Neural progenitor cell (in vitro differentiated cells): ENCODE results near the gene ZNF790. TPM values are rescaled to one million over a fixed set of nuclear protein-coding genes. Genes with fewer than 3 reads are reported as not detected.

Source experiments
- DNase-seq: peaks from one replicate; pipeline ENCODE4 v3.0.0-alpha.2; 2016; ENCODE audit warnings: low spot score
- H2AFZ ChIP-seq: fragments of 200-600 bp; sonication (generic); replicated peaks from 2 replicates; pipeline ENCODE4 v1.6.1; 2016; ENCODE audit warnings: antibody characterized with exemption
- H3F3A ChIP-seq: fragments of 200-600 bp; sonication (generic); 2 replicates; pipeline ENCODE4 v1.6.1; 2016; ENCODE audit warnings: antibody characterized with exemption, low read depth
- H3K27ac ChIP-seq: fragments of 200-600 bp; sonication (generic); 2 replicates; pipeline ENCODE4 v1.5.1; 2016; ENCODE audit warnings: mild to moderate bottlenecking
- H3K27me3 ChIP-seq: fragments of 200-600 bp; sonication (generic); 2 replicates; pipeline ENCODE4 v1.6.1; 2016; ENCODE audit warnings: mild to moderate bottlenecking, moderate library complexity
- H3K36me3 ChIP-seq: fragments of 200-600 bp; sonication (generic); 2 replicates; pipeline ENCODE4 v1.5.1; 2016
- H3K4me1 ChIP-seq: fragments of 200-600 bp; sonication (generic); 2 replicates; pipeline ENCODE4 v1.6.1; 2016; ENCODE audit warnings: mixed run types
- H3K4me2 ChIP-seq: fragments of 200-600 bp; sonication (generic); 2 replicates; pipeline ENCODE4 v1.6.1; 2016
- H3K4me3 ChIP-seq: fragments of 200-600 bp; sonication (generic); 2 replicates; pipeline ENCODE4 v1.5.1; 2016
- H3K79me2 ChIP-seq: fragments of 200-600 bp; sonication (generic); 2 replicates; pipeline ENCODE4 v1.6.1; 2016; ENCODE audit warnings: low read depth
- H3K9ac ChIP-seq: fragments of 200-600 bp; sonication (generic); 2 replicates; pipeline ENCODE4 v1.6.1; 2016
- H3K9me3 ChIP-seq: fragments of 200-600 bp; sonication (generic); 2 replicates; pipeline ENCODE4 v1.5.1; 2016; ENCODE audit warnings: low read depth
- H4K20me1 ChIP-seq: fragments of 200-600 bp; sonication (generic); 2 replicates; pipeline ENCODE4 v1.6.1; 2016; ENCODE audit warnings: low read depth
- H3K27ac Mint-ChIP-seq: 3 replicates; pipeline ENCODE4 v1.8.0; 2021; ENCODE audit warnings: mixed read lengths
- H3K27me3 Mint-ChIP-seq: 2 replicates; pipeline ENCODE4 v1.8.0; 2022; ENCODE audit warnings: low read depth, mild to moderate bottlenecking, inconsistent platforms, moderate library complexity, mixed read lengths; ENCODE audit not compliant: insufficient read depth
- H3K36me3 Mint-ChIP-seq: 3 replicates; pipeline ENCODE4 v1.8.0; 2021; ENCODE audit warnings: mixed read lengths
- H3K4me1 Mint-ChIP-seq: 3 replicates; pipeline ENCODE4 v1.8.0; 2021; ENCODE audit warnings: mixed read lengths
- H3K4me3 Mint-ChIP-seq: 3 replicates; pipeline ENCODE4 v1.8.0; 2021; ENCODE audit warnings: mild to moderate bottlenecking, moderate library complexity, mixed read lengths
- H3K9me3 Mint-ChIP-seq: 3 replicates; pipeline ENCODE4 v1.8.0; 2020; ENCODE audit warnings: mixed read lengths
- EZH2 ChIP-seq: fragments of 200-600 bp; sonication (generic); IDR thresholded peaks from 2 replicates; pipeline ENCODE4 v1.6.1; 2017; ENCODE audit warnings: antibody characterized with exemption, mild to moderate bottlenecking, moderate library complexity
- EZH2phosphoT487 ChIP-seq: fragments of 200-600 bp; sonication (generic); IDR thresholded peaks from 2 replicates; pipeline ENCODE4 v1.6.1; 2017; ENCODE audit warnings: antibody characterized with exemption
- total RNA-seq: library from RNA; depleted of rRNA; stranded (reverse); fragments of >200 nt; gene quantifications from 2 replicates; pipeline ENCODE4 v1.2.3, GENCODE V29; 2015; ENCODE audit warnings: low replicate concordance
- TF ChIP-seq, protein P1 (sequence below): fragments of 200-600 bp; sonication (generic); IDR thresholded peaks from 2 replicates; pipeline ENCODE4 v1.5.1; 2017; ENCODE audit warnings: antibody characterized with exemption, mild to moderate bottlenecking

Gene ZNF790
- total RNA-seq, 1 donor from 2014 or later = 18.8 TPM

DNA sequence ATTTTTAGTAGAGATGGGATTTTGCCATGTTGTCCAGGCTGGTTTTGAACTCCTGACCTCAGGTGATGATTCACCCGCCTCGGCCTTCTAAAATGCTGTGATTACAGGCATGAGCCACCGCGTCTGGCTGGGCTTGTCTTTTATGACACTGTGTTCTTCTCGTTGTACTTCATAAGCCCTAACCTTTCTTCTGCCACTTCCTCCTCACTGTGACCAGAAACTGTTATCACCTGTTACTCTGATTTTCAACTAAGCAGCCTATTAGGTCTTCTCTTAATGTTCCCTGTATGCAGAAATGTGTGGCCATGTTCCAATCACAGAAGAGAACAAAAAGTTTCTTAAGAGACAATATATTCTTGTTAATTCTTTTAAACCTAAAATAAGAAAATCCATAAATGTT lies 16.4 kb downstream of the ZNF790 start:
- Mint-ChIP-seq H3K27ac (no peak overlapping the region), H3K9me3 (peaks cover 85% of the 10 kb centered on the region), H3K4me1 (no peaks in the 10 kb centered on the region), H3K4me3 (no peak overlapping the region), H3K27me3 (peaks cover 7% of the 10 kb centered on the region), H3K36me3 (peaks cover 80% of the 10 kb centered on the region)
- no peak for DNase-seq
- H4K20me1 ChIP-seq = no peaks in the 10 kb centered on the region
- no peak overlapping the region for H2AFZ ChIP-seq
- H3F3A ChIP-seq = peaks cover 10% of the 10 kb centered on the region
- no peak for TF ChIP-seq EZH2phosphoT487
- TF ChIP-seq, protein P1, sequence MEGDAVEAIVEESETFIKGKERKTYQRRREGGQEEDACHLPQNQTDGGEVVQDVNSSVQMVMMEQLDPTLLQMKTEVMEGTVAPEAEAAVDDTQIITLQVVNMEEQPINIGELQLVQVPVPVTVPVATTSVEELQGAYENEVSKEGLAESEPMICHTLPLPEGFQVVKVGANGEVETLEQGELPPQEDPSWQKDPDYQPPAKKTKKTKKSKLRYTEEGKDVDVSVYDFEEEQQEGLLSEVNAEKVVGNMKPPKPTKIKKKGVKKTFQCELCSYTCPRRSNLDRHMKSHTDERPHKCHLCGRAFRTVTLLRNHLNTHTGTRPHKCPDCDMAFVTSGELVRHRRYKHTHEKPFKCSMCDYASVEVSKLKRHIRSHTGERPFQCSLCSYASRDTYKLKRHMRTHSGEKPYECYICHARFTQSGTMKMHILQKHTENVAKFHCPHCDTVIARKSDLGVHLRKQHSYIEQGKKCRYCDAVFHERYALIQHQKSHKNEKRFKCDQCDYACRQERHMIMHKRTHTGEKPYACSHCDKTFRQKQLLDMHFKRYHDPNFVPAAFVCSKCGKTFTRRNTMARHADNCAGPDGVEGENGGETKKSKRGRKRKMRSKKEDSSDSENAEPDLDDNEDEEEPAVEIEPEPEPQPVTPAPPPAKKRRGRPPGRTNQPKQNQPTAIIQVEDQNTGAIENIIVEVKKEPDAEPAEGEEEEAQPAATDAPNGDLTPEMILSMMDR = no peak
- TF ChIP-seq EZH2 = no peak
- H3K27ac ChIP-seq = no peak overlapping the region
- no peaks in the 10 kb centered on the region for H3K4me1 ChIP-seq
- H3K27me3 ChIP-seq = no peaks in the 10 kb centered on the region
- no peak overlapping the region for H3K4me2 ChIP-seq
- no peak overlapping the region for H3K4me3 ChIP-seq
- H3K36me3 ChIP-seq = peaks cover 64% of the 10 kb centered on the region
- no peaks in the 10 kb centered on the region for H3K79me2 ChIP-seq
- peaks cover 62% of the 10 kb centered on the region for H3K9me3 ChIP-seq
- H3K9ac ChIP-seq = no peak overlapping the region

DNA sequence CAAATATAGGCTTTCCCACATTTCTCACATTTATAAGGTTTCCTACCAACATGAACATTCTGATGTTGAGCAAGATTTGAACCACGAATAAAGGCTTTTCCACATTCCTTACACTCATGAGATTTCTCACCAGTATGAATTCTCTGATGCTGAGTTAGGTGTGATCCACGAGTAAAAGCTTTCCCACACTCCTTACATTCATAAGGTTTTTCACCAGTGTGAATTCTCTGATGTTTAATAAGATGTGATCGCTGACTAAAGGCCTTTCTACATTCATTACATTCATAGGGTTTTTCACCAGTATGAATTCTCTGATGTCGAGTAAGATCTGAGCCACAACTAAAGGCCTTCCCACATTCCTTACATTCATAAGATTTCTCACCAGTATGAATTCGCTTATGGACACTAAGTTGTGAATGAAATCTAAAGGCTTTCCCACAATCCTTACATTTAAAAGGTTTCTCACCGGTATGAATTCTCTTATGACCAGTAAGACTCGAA lies 19.0 kb downstream of the ZNF790 start:
- H3K36me3 Mint-ChIP-seq = peaks cover 61% of the 10 kb centered on the region
- Histone ChIP-seq H3K27ac (no peak overlapping the region), H3K36me3 (peaks cover 69% of the 10 kb centered on the region), H3K4me3 (no peak overlapping the region), H3K9ac (no peak overlapping the region), H4K20me1 (no peaks in the 10 kb centered on the region), H3K9me3 (peaks cover 85% of the 10 kb centered on the region), H3K79me2 (no peaks in the 10 kb centered on the region), H2AFZ (no peak overlapping the region), H3K4me1 (no peaks in the 10 kb centered on the region), H3K27me3 (no peaks in the 10 kb centered on the region), H3K4me2 (no peak overlapping the region), H3F3A (peaks cover 10% of the 10 kb centered on the region)
- H3K27ac Mint-ChIP-seq = no peak overlapping the region
- H3K4me3 Mint-ChIP-seq = no peak overlapping the region
- no peak for TF ChIP-seq EZH2
- TF ChIP-seq, protein P1 = no peak
- TF ChIP-seq EZH2phosphoT487 = no peak
- DNase-seq = no peak
- peaks cover 7% of the 10 kb centered on the region for H3K27me3 Mint-ChIP-seq
- peaks cover 87% of the 10 kb centered on the region for H3K9me3 Mint-ChIP-seq
- H3K4me1 Mint-ChIP-seq = no peaks in the 10 kb centered on the region

DNA sequence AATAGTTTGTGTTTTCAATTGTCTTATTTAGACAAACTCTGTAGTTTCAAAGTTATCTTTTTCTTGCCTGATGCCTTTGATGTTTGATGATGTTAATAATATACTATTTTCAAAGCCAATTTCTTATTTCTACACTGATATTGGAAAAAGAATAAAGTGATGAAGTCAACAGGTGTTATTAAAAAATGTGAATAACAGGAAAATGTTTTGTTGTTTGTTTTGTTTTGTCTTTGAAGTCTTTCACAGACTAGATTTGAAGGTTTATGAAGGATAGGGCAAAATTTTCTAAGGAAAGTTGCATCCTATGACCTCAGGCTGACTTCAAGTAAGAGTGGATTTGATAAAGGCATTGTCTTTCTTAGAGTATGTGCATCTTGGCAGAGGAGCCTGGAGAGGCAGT lies 31.2 kb downstream of the ZNF790 start:
- Histone ChIP-seq H3K9me3 (peaks cover 22% of the 10 kb centered on the region), H2AFZ (no peak overlapping the region), H3K4me3 (no peak overlapping the region), H3K27me3 (no peaks in the 10 kb centered on the region), H3K4me1 (no peaks in the 10 kb centered on the region), H3F3A (no peaks in the 10 kb centered on the region), H3K27ac (no peak overlapping the region), H3K9ac (no peak overlapping the region), H3K36me3 (no peaks in the 10 kb centered on the region), H3K4me2 (no peak overlapping the region), H4K20me1 (no peaks in the 10 kb centered on the region), H3K79me2 (no peaks in the 10 kb centered on the region)
- Mint-ChIP-seq H3K4me3 (no peak overlapping the region), H3K27ac (no peak overlapping the region), H3K27me3 (peaks cover 6% of the 10 kb centered on the region), H3K36me3 (no peaks in the 10 kb centered on the region), H3K9me3 (peaks cover 60% of the 10 kb centered on the region), H3K4me1 (no peaks in the 10 kb centered on the region)
- no peak for DNase-seq
- no peak for TF ChIP-seq EZH2phosphoT487
- TF ChIP-seq, protein P1 = no peak
- no peak for TF ChIP-seq EZH2
